Measurements from ENCODE around the gene SLC25A5.
"Not testable (repeated sequence)": the region's sequence is repeated elsewhere in the genome, so short reads cannot be mapped to it uniquely, and the experiment has no call there.

- not testable (repeated sequence) for TF ChIP-seq EP300, POLR2AphosphoS5 (IDR thresholded peaks at IDR 0.05)
Measured at GRCh38 chrX:119493851-119494495, 25.7 kb downstream of the SLC25A5 start.
